SK-N-SH treated with all-trans-retinoic acid at 6 μM for 48 hours (cell line): ENCODE results near the gene SDR42E2.

Source experiments
- ATAC-seq: fragments of 200-7000 bp; cut with Tn5 transposase; 3 replicates; pipeline ENCODE4 v1.9.1; 2020; ENCODE audit warnings: mild to moderate bottlenecking, moderate library complexity
- ARNTL ChIP-seq: fragments of 450-650 bp; formaldehyde crosslinking; IDR thresholded peaks from 2 replicates; pipeline ENCODE4 v1.5.0; 2020; ENCODE audit warnings: low read depth, mild to moderate bottlenecking, moderate library complexity, borderline replicate concordance
- BACH2 ChIP-seq: fragments of 250-450 bp; sonication (Bioruptor Pico); IDR thresholded peaks from 2 replicates; pipeline ENCODE4 v1.9.0; 2021; ENCODE audit warnings: mild to moderate bottlenecking, borderline replicate concordance
- CSDC2 ChIP-seq: fragments of 250-450 bp; sonication (Bioruptor Pico); IDR thresholded peaks from 2 replicates; pipeline ENCODE4 v1.5.0; 2020; ENCODE audit warnings: mild to moderate bottlenecking, moderate library complexity
- GLIS3 ChIP-seq: fragments of 250-450 bp; sonication (Bioruptor Pico); IDR thresholded peaks from 2 replicates; pipeline ENCODE4 v1.5.0; 2020; ENCODE audit warnings: mild to moderate bottlenecking, moderate library complexity
- OSR1 ChIP-seq: fragments of 250-450 bp; sonication (Bioruptor Pico); IDR thresholded peaks from 2 replicates; pipeline ENCODE4 v1.8.0; 2022; ENCODE audit warnings: moderate library complexity, mild to moderate bottlenecking, inconsistent platforms
- PPARA ChIP-seq: fragments of 250-450 bp; sonication (Bioruptor Pico); IDR thresholded peaks from 2 replicates; pipeline ENCODE4 v1.5.0; 2020; ENCODE audit warnings: mild to moderate bottlenecking, borderline replicate concordance
- RARB ChIP-seq: fragments of 250-450 bp; sonication (Bioruptor Pico); IDR thresholded peaks from 2 replicates; pipeline ENCODE4 v1.8.0; 2021; ENCODE audit warnings: mild to moderate bottlenecking, moderate library complexity
- TCF4 ChIP-seq: fragments of 250-450 bp; sonication (Bioruptor Pico); IDR thresholded peaks from 2 replicates; pipeline ENCODE4 v1.8.0; 2021; ENCODE audit warnings: mild to moderate bottlenecking, moderate library complexity, borderline replicate concordance
- ZC3H10 ChIP-seq: fragments of 250-450 bp; sonication (Bioruptor Pico); IDR thresholded peaks from 2 replicates; pipeline ENCODE4 v1.5.1; 2021; ENCODE audit warnings: mild to moderate bottlenecking, moderate library complexity
- ZNF565 ChIP-seq: fragments of 450-650 bp; formaldehyde crosslinking; conservative IDR thresholded peaks from 2 replicates; pipeline ENCODE4 v1.5.0; 2020; ENCODE audit warnings: low read depth, mild to moderate bottlenecking, moderate library complexity
- ZNF70 ChIP-seq: fragments of 450-650 bp; formaldehyde crosslinking; IDR thresholded peaks from 2 replicates; pipeline ENCODE4 v1.5.0; 2020; ENCODE audit warnings: mild to moderate bottlenecking, moderate library complexity
- ZNF8 ChIP-seq: fragments of 450-650 bp; formaldehyde crosslinking; IDR thresholded peaks from 2 replicates; pipeline ENCODE4 v1.5.0; 2020; ENCODE audit warnings: mild to moderate bottlenecking, moderate library complexity
- TF ChIP-seq, protein P1 (sequence below): fragments of 250-450 bp; sonication (Bioruptor Pico); IDR thresholded peaks from 2 replicates; pipeline ENCODE4 v1.5.0; 2020; ENCODE audit warnings: mild to moderate bottlenecking, moderate library complexity
- TF ChIP-seq, protein P2 (sequence below): fragments of 250-450 bp; sonication (Bioruptor Pico); IDR thresholded peaks from 2 replicates; pipeline ENCODE4 v1.5.1; 2021; ENCODE audit warnings: mild to moderate bottlenecking, moderate library complexity
- TF ChIP-seq, protein P3 (sequence below): fragments of 250-450 bp; sonication (Bioruptor Pico); IDR thresholded peaks from 2 replicates; pipeline ENCODE4 v1.5.1; 2020; ENCODE audit warnings: low read depth, mild to moderate bottlenecking, moderate library complexity
- TF ChIP-seq, protein P4 (sequence below): fragments of 250-450 bp; sonication (Bioruptor Pico); IDR thresholded peaks from 2 replicates; pipeline ENCODE4 v1.8.0; 2020; ENCODE audit warnings: mild to moderate bottlenecking, moderate library complexity, borderline replicate concordance

SDR42E2 gene

GRCh38 chr16:22184615-22184968 is 22.3 kb downstream of the SDR42E2 start (continued):
- TF ChIP-seq, protein P1, sequence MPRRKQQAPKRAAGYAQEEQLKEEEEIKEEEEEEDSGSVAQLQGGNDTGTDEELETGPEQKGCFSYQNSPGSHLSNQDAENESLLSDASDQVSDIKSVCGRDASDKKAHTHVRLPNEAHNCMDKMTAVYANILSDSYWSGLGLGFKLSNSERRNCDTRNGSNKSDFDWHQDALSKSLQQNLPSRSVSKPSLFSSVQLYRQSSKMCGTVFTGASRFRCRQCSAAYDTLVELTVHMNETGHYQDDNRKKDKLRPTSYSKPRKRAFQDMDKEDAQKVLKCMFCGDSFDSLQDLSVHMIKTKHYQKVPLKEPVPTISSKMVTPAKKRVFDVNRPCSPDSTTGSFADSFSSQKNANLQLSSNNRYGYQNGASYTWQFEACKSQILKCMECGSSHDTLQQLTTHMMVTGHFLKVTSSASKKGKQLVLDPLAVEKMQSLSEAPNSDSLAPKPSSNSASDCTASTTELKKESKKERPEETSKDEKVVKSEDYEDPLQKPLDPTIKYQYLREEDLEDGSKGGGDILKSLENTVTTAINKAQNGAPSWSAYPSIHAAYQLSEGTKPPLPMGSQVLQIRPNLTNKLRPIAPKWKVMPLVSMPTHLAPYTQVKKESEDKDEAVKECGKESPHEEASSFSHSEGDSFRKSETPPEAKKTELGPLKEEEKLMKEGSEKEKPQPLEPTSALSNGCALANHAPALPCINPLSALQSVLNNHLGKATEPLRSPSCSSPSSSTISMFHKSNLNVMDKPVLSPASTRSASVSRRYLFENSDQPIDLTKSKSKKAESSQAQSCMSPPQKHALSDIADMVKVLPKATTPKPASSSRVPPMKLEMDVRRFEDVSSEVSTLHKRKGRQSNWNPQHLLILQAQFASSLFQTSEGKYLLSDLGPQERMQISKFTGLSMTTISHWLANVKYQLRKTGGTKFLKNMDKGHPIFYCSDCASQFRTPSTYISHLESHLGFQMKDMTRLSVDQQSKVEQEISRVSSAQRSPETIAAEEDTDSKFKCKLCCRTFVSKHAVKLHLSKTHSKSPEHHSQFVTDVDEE (CRISPR knock-in tag): no peak
- TF ChIP-seq CSDC2 (CRISPR knock-in tag) (no peak), BACH2 (no peak), ZC3H10 (no peak), OSR1 (no peak), ZNF70 (CRISPR knock-in tag) (no peak), GLIS3 (CRISPR knock-in tag) (no peak), RARB (CRISPR knock-in tag) (no peak)
- TF ChIP-seq, protein P2, sequence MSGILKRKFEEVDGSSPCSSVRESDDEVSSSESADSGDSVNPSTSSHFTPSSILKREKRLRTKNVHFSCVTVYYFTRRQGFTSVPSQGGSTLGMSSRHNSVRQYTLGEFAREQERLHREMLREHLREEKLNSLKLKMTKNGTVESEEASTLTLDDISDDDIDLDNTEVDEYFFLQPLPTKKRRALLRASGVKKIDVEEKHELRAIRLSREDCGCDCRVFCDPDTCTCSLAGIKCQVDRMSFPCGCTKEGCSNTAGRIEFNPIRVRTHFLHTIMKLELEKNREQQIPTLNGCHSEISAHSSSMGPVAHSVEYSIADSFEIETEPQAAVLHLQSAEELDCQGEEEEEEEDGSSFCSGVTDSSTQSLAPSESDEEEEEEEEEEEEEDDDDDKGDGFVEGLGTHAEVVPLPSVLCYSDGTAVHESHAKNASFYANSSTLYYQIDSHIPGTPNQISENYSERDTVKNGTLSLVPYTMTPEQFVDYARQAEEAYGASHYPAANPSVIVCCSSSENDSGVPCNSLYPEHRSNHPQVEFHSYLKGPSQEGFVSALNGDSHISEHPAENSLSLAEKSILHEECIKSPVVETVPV (CRISPR knock-in tag): no peak

- TF ChIP-seq ZNF70 (CRISPR knock-in tag): no peak
- TF ChIP-seq ZNF565 (CRISPR knock-in tag): no peak
- TF ChIP-seq, protein P3, sequence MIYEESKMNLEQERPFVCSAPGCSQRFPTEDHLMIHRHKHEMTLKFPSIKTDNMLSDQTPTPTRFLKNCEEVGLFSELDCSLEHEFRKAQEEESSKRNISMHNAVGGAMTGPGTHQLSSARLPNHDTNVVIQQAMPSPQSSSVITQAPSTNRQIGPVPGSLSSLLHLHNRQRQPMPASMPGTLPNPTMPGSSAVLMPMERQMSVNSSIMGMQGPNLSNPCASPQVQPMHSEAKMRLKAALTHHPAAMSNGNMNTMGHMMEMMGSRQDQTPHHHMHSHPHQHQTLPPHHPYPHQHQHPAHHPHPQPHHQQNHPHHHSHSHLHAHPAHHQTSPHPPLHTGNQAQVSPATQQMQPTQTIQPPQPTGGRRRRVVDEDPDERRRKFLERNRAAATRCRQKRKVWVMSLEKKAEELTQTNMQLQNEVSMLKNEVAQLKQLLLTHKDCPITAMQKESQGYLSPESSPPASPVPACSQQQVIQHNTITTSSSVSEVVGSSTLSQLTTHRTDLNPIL: no peak
- TF ChIP-seq ZNF8: no peak
- TF ChIP-seq, protein P4, sequence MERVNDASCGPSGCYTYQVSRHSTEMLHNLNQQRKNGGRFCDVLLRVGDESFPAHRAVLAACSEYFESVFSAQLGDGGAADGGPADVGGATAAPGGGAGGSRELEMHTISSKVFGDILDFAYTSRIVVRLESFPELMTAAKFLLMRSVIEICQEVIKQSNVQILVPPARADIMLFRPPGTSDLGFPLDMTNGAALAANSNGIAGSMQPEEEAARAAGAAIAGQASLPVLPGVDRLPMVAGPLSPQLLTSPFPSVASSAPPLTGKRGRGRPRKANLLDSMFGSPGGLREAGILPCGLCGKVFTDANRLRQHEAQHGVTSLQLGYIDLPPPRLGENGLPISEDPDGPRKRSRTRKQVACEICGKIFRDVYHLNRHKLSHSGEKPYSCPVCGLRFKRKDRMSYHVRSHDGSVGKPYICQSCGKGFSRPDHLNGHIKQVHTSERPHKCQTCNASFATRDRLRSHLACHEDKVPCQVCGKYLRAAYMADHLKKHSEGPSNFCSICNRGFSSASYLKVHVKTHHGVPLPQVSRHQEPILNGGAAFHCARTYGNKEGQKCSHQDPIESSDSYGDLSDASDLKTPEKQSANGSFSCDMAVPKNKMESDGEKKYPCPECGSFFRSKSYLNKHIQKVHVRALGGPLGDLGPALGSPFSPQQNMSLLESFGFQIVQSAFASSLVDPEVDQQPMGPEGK: no peak
- TF ChIP-seq, protein P1 (CRISPR knock-in tag): no peak
- TF ChIP-seq, protein P2 (CRISPR knock-in tag): no peak
- no peak for TF ChIP-seq TCF4
- no peak for TF ChIP-seq ARNTL (CRISPR knock-in tag)
- ATAC-seq: no peak
These were observed 24.2 kb downstream of the SDR42E2 start for GRCh38 chr16:22186517-22186916.

DNA sequence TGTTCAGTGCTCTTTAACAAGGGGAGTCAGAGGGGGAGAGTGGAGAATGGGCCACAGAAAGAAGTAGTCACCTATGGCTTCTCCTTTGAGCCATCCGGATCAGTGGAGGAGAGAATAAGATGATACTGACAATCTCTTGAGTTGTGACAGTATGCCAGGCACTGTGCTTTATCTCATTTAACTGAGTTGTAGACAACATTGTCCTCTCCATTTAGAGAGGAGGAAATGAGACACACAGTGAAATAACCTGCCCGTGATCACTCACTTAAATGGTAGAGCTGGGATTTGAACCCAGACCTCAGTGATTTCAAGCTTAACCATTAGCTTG is 25.9 kb downstream of the SDR42E2 start:
- TF ChIP-seq PPARA (CRISPR knock-in tag): no peak
- no peak for TF ChIP-seq GLIS3 (CRISPR knock-in tag)
- no peak for TF ChIP-seq OSR1
- ATAC-seq: no peak
